Liver (tissue), 9 donors: ENCODE results near the gene KCNQ1. TPM values are rescaled to one million over a fixed set of nuclear protein-coding genes. Genes with fewer than 3 reads are reported as not detected.

ENCODE experiments used
- DNase-seq: peaks from one replicate; pipeline ENCODE4 v3.0.0-alpha.2; 2017; ENCODE audit warnings: low spot score
- H3K27ac ChIP-seq, 2 donors: one replicate each; pipeline ENCODE4 v1.7.0; 2013; ENCODE audit warnings: inconsistent platforms in 2 of 2, low read length in 2 of 2, control low read depth in 1 of 2, low read depth in 1 of 2, mild to moderate bottlenecking in 1 of 2
- H3K27me3 ChIP-seq, 4 donors: one replicate each; pipeline versions ENCODE4 v1.6.1 to v1.7.0; 2013; ENCODE audit warnings: low read length in 3 of 4, inconsistent platforms in 1 of 4, mild to moderate bottlenecking in 1 of 4, moderate library complexity in 1 of 4; ENCODE audit not compliant: control insufficient read depth in 4 of 4, insufficient read depth in 4 of 4
- H3K36me3 ChIP-seq, 4 donors: one replicate each; pipeline versions ENCODE4 v1.6.1 to v1.7.0; 2013; ENCODE audit warnings: low read length in 3 of 4, mild to moderate bottlenecking in 3 of 4, low read depth in 1 of 4, moderate library complexity in 1 of 4; ENCODE audit not compliant: control insufficient read depth in 4 of 4, insufficient read depth in 3 of 4
- H3K4me1 ChIP-seq, 4 donors: one replicate each; pipeline versions ENCODE4 v1.6.1 to v1.7.0; 2013; ENCODE audit warnings: low read length in 3 of 4, mild to moderate bottlenecking in 3 of 4, moderate library complexity in 1 of 4; ENCODE audit not compliant: control insufficient read depth in 4 of 4, insufficient read depth in 4 of 4
- H3K4me3 ChIP-seq, 3 donors: one replicate each; pipeline versions ENCODE4 v1.6.1 to v1.7.0; 2013; ENCODE audit warnings: low read length in 3 of 3, control low read depth in 1 of 3, low read depth in 1 of 3, mild to moderate bottlenecking in 1 of 3
- H3K9ac ChIP-seq, 2 donors: one replicate each; pipeline ENCODE4 v1.7.0; 2013; ENCODE audit warnings: low read length in 2 of 2, mild to moderate bottlenecking in 2 of 2, moderate library complexity in 2 of 2, control low read depth in 1 of 2, low read depth in 1 of 2
- H3K9me3 ChIP-seq, 4 donors: one replicate each; pipeline versions ENCODE4 v1.6.1 to v1.7.0; 2013; ENCODE audit warnings: low read length in 3 of 4; ENCODE audit not compliant: control insufficient read depth in 4 of 4
- CTCF ChIP-seq: fragments of 150-350 bp; IDR thresholded peaks from 2 replicates; pipeline ENCODE4 v1.5.1; 2017; ENCODE audit warnings: improper control_type of control experiment, low read depth, low read length; ENCODE audit not compliant: missing input control
- HNF4A ChIP-seq, 2 donors: conservative IDR thresholded peaks; 2 replicates each; pipeline ENCODE4 v1.6.1; 2016; ENCODE audit warnings: antibody characterized with exemption in 2 of 2, mild to moderate bottlenecking in 2 of 2
- JUND ChIP-seq, 2 donors: IDR thresholded peaks; 2 replicates each; pipeline ENCODE4 v1.6.1; 2016; ENCODE audit warnings: antibody characterized with exemption in 2 of 2
- MAX ChIP-seq: IDR thresholded peaks from 2 replicates; pipeline ENCODE4 v1.6.1; 2016; ENCODE audit warnings: antibody characterized with exemption
- RAD21 ChIP-seq, 2 donors: IDR thresholded peaks; 2 replicates each; pipeline ENCODE4 v1.6.1; 2016; ENCODE audit warnings: antibody characterized with exemption in 2 of 2, mild to moderate bottlenecking in 2 of 2
- YY1 ChIP-seq: IDR thresholded peaks from 2 replicates; pipeline ENCODE4 v1.6.1; 2016; ENCODE audit warnings: antibody characterized with exemption, mild to moderate bottlenecking
- WGBS: extraction: QIAGEN DNeasy Blood & Tissue Kit; methylation state at CpG from one replicate; pipeline ENCODE4 v1.1.7; 2013; 5-methylcytosine and 5-hydroxymethylcytosine counted together
- polyA plus RNA-seq, 2 donors: library from polyadenylated mRNA; stranded (reverse) in 1 of 2; unstranded in 1 of 2; fragments of 200-250 nt in 1 of 2; fragments of >200 nt in 1 of 2; fragmentation: Nextera tagmentation in 1 of 2; extraction: Ambion mirVana in 1 of 2; gene quantifications; one replicate each; pipeline versions ENCODE4 v1.2.1 to v1.2.3, GENCODE V29; 2013 to 2015
- total RNA-seq, 2 donors: library from RNA; depleted of rRNA; stranded (reverse); fragments of >200 nt; gene quantifications; one replicate each; pipeline ENCODE4 v1.2.3, GENCODE V29; 2014
- donor health status: healthy.
- donor health status: healthy.
- donor health status: healthy.
- donor health status: healthy.
- donor health status: healthy.

KCNQ1 gene
- total and polyA plus RNA-seq, 4 donors: 0.31 to 2.2 (median 1.5) TPM

DNA sequence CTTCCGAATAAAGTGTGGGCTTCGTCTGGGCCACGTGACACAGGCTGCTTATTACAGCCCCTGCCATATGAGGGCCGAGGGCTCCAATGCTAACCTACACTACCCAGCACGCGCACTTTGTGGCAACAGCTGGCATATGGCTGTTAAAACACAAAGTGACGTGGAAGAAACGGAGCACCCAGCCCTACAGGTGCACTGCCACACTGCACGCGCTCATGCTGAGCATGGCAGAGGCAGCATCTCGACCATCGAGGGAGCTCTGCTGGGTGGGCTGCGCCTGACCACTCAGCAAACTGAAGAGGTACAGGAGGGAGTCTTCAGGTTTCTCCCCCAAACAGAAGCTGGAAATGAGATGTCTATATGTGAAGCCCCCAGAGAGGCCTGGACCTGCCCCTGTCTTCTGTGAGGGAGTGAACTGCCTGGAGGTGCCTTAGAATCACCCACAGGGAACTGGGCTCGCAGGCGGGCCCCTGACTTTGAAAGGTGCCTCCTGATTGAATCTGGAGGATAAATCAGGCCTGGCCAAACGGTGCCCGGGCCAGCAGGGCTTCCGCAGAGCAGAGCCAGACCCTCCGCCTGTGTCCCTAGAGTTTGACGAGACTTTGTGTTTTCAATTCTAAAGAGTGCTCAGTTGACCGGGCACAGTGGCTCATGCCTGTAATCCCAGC is 26.0 kb upstream of the KCNQ1 start:
- DNase-seq: no peak
- no peaks in the 10 kb centered on the region for H3K9me3 ChIP-seq
- peaks cover 0 to 8% (median under 1%) of the 10 kb centered on the region in 4 donors for H3K4me1 ChIP-seq
- no peak overlapping the region for H3K27ac ChIP-seq
- H3K36me3 ChIP-seq: no peaks in the 10 kb centered on the region
- no peak for TF ChIP-seq YY1
- H3K27me3 ChIP-seq: no peaks in the 10 kb centered on the region
- no peak overlapping the region for H3K4me3 ChIP-seq
- WGBS: 86% methylated on average over 21 of the region's 21 CpGs
- H3K9ac ChIP-seq: no peak overlapping the region

DNA sequence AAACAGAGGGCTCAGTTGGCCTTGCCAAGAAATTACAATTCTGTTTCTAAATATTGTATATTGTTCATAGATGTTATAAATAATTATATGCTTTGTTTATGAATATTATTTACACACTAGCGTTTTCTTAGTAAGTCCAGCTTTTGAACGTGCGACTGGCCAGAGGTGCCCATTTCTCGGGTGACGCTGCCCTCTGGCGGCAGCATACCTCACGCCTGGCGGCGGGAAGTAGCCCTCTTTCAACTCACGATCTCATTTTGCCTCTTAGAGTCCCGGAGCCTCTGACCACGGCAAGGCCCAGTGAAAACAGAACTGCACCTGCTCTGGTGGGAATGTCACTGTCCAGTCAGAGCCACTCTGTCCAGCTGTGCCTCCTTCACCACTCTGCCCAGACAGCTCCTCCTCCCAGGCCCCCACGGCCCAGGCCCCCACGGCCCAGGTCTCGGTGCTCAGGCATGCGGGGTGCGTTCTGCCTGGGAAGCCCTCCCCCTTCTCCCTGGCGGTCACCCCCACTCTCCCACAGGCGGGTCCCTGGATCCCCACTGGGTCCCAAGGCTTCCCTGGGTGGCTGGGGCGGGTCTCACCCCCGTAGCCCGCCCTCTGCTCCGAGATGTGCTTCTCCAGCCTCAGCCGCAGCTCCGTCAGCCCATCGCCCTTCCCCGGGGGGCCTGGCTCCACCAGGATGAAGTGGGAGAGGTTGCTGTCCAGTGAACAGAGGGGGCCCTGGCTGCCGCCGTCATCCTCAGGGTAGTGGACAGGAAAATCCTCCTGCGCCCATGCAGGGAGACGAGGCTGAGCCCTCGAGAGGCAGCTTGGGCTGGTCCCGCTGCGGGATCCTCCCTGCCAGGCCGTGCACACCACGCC is 24.9 kb upstream of the KCNQ1 start:
- Histone ChIP-seq H3K4me3 (no peak overlapping the region), H3K27ac (no peak overlapping the region), H3K9ac (no peak overlapping the region)

GRCh38 chr11:2420502-2421225 is 24.1 kb upstream of the KCNQ1 start:
- H3K9me3 ChIP-seq: no peaks in the 10 kb centered on the region
- TF ChIP-seq RAD21 (IDR thresholded peaks at IDR 0.05): peak; percentile 88 to 94
- TF ChIP-seq CTCF: peak; percentile 92
- no peak for TF ChIP-seq JUND (IDR thresholded peaks at IDR 0.05)
- H3K27ac ChIP-seq: no peak overlapping the region
- no peak overlapping the region for H3K4me3 ChIP-seq
- DNase-seq: peak; percentile 74
- H3K9ac ChIP-seq: no peak overlapping the region
- H3K27me3 ChIP-seq: no peaks in the 10 kb centered on the region
- peaks cover 0 to 8% (median under 1%) of the 10 kb centered on the region in 4 donors for H3K4me1 ChIP-seq
- 25% methylated on average over 44 of the region's 44 CpGs for WGBS
- no peaks in the 10 kb centered on the region for H3K36me3 ChIP-seq

More for the DNA sequence above, 24.9 kb upstream of the KCNQ1 start:
- Histone ChIP-seq H3K4me1 (peaks cover 0 to 8% (median under 1%) of the 10 kb centered on the region in 4 donors), H3K9me3 (no peaks in the 10 kb centered on the region), H3K36me3 (no peaks in the 10 kb centered on the region), H3K27me3 (no peaks in the 10 kb centered on the region)
- 51% methylated on average over 36 of the region's 36 CpGs for WGBS
- TF ChIP-seq MAX (no peak), CTCF (peak; percentile 86), RAD21 (IDR thresholded peaks at IDR 0.05) (peak; percentile 92), HNF4A (conservative IDR thresholded peaks at IDR 0.05) (no peak)
- peak; percentile 78 for DNase-seq
